ENCODE results near the gene SCLY. TPM values are rescaled to one million over a fixed set of nuclear protein-coding genes. Genes with fewer than 3 reads are reported as not detected.

SCLY gene
- total RNA-seq, 1 experiment from 2014 or later, result 28.7 TPM

DNA sequence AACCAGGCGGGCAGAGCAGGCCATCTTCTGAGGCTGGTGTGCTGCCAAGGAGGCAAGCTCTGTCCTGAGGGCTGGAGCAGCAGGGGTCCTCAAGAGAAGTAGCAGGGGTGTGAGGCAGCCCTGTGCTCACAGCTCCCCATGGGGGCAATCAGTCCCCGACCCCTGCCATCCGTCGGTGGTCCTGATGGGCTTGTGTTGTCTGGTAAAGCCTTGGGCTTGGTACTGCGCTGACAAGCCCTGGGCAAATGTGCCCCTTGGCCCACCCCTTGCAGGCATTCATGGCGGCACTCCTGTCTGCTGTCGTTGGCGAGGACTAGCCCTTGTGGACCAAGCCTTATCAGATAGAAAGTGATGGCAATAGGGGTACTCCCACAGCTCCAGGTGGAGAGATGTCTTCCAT, 22.6 kb upstream of the SCLY start (continued):
- TF ChIP-seq ELF1 (IDR thresholded peaks at IDR 0.05; ENCODE audit: borderline replicate concordance, low read depth) (no peak), ZNF274 (IDR thresholded peaks at IDR 0.05; ENCODE audit: low read depth, low read length) (no peak), ZFX (IDR thresholded peaks at IDR 0.05) (no peak), RAD21 (IDR thresholded peaks at IDR 0.05; ENCODE audit: low read depth) (no peak)

DNA sequence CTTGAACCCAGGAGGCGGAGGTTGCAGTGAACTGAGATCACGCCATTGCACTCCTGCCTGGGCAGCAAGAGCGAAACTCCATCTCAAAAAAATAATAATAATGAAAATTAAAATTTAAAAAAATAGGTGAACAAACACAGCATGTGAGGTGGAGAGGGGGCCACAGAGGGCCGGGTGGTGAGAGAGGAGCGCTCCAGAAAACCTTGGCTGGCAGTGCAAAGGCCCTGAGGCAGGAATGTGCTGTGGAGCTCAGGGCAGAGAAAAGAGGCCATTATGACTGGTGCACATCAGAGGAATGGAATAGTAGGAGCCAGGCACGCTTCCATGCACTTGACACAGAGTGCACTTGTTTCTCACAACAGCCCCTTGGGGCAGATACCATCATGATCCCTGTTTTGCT, 21.6 kb upstream of the SCLY start:
- POLR2A ChIA-PET, result no interaction called here
- H3K4me1 ChIP-seq (ENCODE audit: control insufficient read depth in 1 of 2, insufficient read depth in 2 of 2, low read length in 2 of 2), result no peaks in the 10 kb centered on the region
- DNase-seq (ENCODE audit: low read depth, low spot score) (no peak), ATAC-seq (no peak)
- TF ChIP-seq RAD21 (IDR thresholded peaks at IDR 0.05; ENCODE audit: low read depth) (no peak), EZH2phosphoT487 (IDR thresholded peaks at IDR 0.05; ENCODE audit: borderline replicate concordance) (no peak), TCF7L2 (IDR thresholded peaks at IDR 0.05; ENCODE audit: borderline replicate concordance, extremely low read depth, insufficient read depth, insufficient read length) (no peak), ZFX (IDR thresholded peaks at IDR 0.05) (no peak), CEBPB (IDR thresholded peaks at IDR 0.05; ENCODE audit: low read depth) (no peak)
- TF ChIP-seq, protein P1, sequence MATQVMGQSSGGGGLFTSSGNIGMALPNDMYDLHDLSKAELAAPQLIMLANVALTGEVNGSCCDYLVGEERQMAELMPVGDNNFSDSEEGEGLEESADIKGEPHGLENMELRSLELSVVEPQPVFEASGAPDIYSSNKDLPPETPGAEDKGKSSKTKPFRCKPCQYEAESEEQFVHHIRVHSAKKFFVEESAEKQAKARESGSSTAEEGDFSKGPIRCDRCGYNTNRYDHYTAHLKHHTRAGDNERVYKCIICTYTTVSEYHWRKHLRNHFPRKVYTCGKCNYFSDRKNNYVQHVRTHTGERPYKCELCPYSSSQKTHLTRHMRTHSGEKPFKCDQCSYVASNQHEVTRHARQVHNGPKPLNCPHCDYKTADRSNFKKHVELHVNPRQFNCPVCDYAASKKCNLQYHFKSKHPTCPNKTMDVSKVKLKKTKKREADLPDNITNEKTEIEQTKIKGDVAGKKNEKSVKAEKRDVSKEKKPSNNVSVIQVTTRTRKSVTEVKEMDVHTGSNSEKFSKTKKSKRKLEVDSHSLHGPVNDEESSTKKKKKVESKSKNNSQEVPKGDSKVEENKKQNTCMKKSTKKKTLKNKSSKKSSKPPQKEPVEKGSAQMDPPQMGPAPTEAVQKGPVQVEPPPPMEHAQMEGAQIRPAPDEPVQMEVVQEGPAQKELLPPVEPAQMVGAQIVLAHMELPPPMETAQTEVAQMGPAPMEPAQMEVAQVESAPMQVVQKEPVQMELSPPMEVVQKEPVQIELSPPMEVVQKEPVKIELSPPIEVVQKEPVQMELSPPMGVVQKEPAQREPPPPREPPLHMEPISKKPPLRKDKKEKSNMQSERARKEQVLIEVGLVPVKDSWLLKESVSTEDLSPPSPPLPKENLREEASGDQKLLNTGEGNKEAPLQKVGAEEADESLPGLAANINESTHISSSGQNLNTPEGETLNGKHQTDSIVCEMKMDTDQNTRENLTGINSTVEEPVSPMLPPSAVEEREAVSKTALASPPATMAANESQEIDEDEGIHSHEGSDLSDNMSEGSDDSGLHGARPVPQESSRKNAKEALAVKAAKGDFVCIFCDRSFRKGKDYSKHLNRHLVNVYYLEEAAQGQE (IDR thresholded peaks at IDR 0.05; ENCODE audit: low read depth), result no peak
- TF ChIP-seq, protein P2, sequence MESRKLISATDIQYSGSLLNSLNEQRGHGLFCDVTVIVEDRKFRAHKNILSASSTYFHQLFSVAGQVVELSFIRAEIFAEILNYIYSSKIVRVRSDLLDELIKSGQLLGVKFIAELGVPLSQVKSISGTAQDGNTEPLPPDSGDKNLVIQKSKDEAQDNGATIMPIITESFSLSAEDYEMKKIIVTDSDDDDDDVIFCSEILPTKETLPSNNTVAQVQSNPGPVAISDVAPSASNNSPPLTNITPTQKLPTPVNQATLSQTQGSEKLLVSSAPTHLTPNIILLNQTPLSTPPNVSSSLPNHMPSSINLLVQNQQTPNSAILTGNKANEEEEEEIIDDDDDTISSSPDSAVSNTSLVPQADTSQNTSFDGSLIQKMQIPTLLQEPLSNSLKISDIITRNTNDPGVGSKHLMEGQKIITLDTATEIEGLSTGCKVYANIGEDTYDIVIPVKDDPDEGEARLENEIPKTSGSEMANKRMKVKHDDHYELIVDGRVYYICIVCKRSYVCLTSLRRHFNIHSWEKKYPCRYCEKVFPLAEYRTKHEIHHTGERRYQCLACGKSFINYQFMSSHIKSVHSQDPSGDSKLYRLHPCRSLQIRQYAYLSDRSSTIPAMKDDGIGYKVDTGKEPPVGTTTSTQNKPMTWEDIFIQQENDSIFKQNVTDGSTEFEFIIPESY (IDR thresholded peaks at IDR 0.05; ENCODE audit: extremely low read depth, insufficient replicate concordance, low read length), result no peak
- TF ChIP-seq, protein P3, sequence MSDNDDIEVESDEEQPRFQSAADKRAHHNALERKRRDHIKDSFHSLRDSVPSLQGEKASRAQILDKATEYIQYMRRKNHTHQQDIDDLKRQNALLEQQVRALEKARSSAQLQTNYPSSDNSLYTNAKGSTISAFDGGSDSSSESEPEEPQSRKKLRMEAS (IDR thresholded peaks at IDR 0.05), result no peak
- TF ChIP-seq, protein P4, sequence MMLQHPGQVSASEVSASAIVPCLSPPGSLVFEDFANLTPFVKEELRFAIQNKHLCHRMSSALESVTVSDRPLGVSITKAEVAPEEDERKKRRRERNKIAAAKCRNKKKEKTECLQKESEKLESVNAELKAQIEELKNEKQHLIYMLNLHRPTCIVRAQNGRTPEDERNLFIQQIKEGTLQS (IDR thresholded peaks at IDR 0.05), result no peak
- H3K4me3 ChIP-seq (replicated peaks in 1 of 2; ENCODE audit: low read depth in 1 of 2, low read length in 2 of 2), result no peak overlapping the region
- RAD21 ChIA-PET (ENCODE audit: low non-redundant PET in 1 of 2, low total read pairs in 2 of 2, uncharacterized antibody in 2 of 2, unreplicated experiment in 2 of 2), result no interaction called here
- H3K36me3 ChIP-seq (ENCODE audit: control insufficient read depth in 1 of 2, insufficient read depth in 2 of 2, low read length in 2 of 2), result no peaks in the 10 kb centered on the region
- no TSS peak for BruUV-seq (replicated peaks)
- no peaks in the 10 kb centered on the region for H3K9me3 ChIP-seq (ENCODE audit: control insufficient read depth in 1 of 2, insufficient read depth in 1 of 2, low read depth in 1 of 2, low read length in 2 of 2)
- CTCF ChIA-PET, result no interaction called here
- no peak overlapping the region for H3K9ac ChIP-seq (ENCODE audit: low read length)
- no peak overlapping the region for H3K27ac ChIP-seq (ENCODE audit: low read depth, low read length)
- H3K27me3 ChIP-seq (ENCODE audit: insufficient read depth, low read length), result no peaks in the 10 kb centered on the region
- H3K79me2 ChIP-seq (ENCODE audit: insufficient read depth, low read length), result no peaks in the 10 kb centered on the region
- no peak overlapping the region for H2AFZ ChIP-seq (ENCODE audit: low read depth, low read length, poor library complexity, severe bottlenecking)
- H3K9me2 ChIP-seq (ENCODE audit: insufficient read depth), result no peaks in the 10 kb centered on the region
- no peaks in the 10 kb centered on the region for H4K20me1 ChIP-seq (ENCODE audit: insufficient read depth)
- intact Hi-C loops (cut with micrococcal nuclease), result no loop called here
- H3K4me2 ChIP-seq (ENCODE audit: low read length), result no peak overlapping the region
